Measurements from ENCODE around the gene FLRT3.

FLRT3 gene

DNA sequence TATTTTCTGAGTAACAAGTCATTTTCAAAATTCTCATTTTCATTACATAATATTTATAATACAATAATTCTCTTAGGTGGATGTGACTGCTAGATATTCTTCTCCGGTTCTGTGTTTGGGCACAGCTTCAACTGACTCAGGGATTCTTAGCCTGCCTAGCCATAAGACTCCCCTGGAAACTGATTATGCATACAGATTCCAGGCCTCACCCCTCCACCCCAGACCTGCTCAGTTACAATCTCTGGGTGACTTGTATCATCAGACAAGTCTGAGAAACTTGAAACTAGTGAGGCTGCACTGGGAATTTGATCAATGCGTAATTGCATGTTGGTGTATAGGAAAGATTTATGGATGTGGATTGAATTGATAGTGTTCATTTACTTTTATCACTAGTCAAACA is 25.4 kb downstream of the FLRT3 start:
- Histone ChIP-seq H3K9ac (ENCODE audit: low read depth, low read length) (no peak overlapping the region), H3K36me3 (ENCODE audit: control insufficient read depth, insufficient read depth, low read length) (no peaks in the 10 kb centered on the region)

DNA sequence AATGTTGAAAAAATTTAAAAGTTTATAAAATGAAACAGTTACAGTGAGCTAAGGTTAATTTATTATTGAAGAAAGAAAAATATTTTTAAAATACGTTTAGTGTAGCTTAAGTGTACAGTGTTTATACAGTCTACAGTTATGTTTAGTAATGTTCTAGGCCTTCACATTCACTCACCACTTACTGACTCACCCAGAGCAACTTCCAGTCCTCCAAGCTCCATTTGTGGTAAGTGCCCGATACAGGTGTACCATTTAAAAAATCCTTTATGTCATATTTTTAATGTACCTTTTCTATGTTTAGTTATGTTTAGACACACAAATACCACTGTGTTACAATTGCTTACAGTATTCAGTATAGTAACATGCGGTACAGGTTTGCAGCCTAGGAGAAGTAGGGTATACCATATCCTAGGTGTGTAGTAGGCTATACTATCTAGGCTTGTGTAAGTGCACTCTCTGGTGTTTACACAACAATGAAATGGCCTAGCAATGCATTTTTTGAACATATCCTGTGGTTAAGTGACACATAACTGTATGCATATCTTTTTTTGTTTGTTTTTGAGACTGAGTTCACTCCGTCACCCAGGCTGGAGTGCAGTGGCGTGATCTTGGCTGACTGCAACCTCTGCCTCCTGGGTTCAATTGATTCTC is 26.3 kb downstream of the FLRT3 start:
- Histone ChIP-seq H3K9ac (ENCODE audit: low read depth, low read length) (no peak overlapping the region), H3K9me3 (ENCODE audit: control insufficient read depth, insufficient read depth, low read length) (no peaks in the 10 kb centered on the region), H3K4me3 (ENCODE audit: low read depth, low read length) (no peak overlapping the region), H3K4me1 (ENCODE audit: control insufficient read depth, insufficient read depth, low read length) (no peaks in the 10 kb centered on the region), H3K36me3 (ENCODE audit: control insufficient read depth, insufficient read depth, low read length) (no peaks in the 10 kb centered on the region), H3K27me3 (ENCODE audit: control insufficient read depth, insufficient read depth, low read length) (no peaks in the 10 kb centered on the region)

More for the DNA sequence above, 25.4 kb downstream of the FLRT3 start:
- Histone ChIP-seq H3K4me3 (ENCODE audit: low read depth, low read length) (no peak overlapping the region), H3K4me1 (ENCODE audit: control insufficient read depth, insufficient read depth, low read length) (no peaks in the 10 kb centered on the region), H3K27me3 (ENCODE audit: control insufficient read depth, insufficient read depth, low read length) (no peaks in the 10 kb centered on the region), H3K9me3 (ENCODE audit: control insufficient read depth, insufficient read depth, low read length) (no peaks in the 10 kb centered on the region)

DNA sequence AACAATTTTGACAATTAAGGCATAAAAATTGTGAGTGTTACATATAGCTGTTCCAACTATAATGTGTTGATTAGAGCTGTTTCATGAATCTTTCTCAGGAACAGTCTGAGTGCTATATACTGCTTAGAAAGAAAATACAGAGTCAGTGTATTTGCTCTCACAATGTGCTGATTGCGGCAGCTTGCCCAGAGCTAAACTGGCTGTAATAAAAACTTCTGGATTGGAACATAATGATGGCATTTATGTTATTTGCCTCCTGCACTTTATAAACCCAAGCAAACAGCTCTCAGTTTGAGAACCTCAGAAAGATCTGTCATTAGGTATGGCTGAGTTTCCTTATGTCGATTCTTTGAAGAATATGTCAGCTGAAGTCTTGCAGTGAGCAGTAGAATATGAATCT is 29.5 kb downstream of the FLRT3 start:
- H3K27me3 ChIP-seq (ENCODE audit: control insufficient read depth, insufficient read depth, low read length) = no peaks in the 10 kb centered on the region
- no peaks in the 10 kb centered on the region for H3K4me1 ChIP-seq (ENCODE audit: control insufficient read depth, insufficient read depth, low read length)
- no peak overlapping the region for H3K4me3 ChIP-seq (ENCODE audit: low read depth, low read length)
- H3K36me3 ChIP-seq (ENCODE audit: control insufficient read depth, insufficient read depth, low read length) = no peaks in the 10 kb centered on the region
- no peaks in the 10 kb centered on the region for H3K9me3 ChIP-seq (ENCODE audit: control insufficient read depth, insufficient read depth, low read length)
- H3K9ac ChIP-seq (ENCODE audit: low read depth, low read length) = no peak overlapping the region

DNA sequence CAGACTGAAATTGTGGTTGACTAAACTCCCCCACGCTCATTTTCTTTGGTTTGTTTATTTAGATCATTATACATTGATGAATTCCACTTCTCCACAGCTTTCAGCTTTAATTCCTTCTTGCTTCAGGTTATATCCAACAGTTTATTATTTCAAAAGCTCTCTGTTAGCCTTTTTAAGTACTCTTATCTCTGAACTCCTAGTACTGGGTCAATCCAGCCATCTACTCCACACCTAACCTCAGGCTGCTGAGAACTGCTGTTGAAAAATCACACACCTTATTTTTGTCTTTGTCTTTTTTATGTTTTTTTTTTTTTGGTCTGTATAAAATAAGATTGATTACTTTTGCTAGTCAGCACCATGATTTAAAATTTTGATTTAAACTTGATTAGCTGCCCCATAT is 32.9 kb downstream of the FLRT3 start:
- no peaks in the 10 kb centered on the region for H3K36me3 ChIP-seq (ENCODE audit: control insufficient read depth, insufficient read depth, low read length)

DNA sequence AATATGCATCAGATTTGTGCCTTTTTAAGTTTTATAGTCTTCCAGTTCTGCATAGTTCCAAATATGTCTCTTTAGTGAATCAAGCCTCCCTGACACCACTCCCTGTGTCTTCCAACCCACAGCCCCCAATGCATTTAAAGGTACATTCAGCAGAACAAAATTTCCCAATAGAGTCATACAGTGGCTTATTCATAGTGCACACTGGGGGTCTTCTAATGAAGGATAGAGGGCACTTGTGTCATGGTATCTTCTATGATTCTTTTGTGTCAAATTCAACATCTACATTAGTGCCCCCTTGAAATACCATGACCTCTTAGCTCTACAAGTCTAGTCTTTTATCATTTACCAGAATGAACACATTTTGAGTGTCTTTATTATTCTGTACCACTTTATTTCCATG is 33.8 kb downstream of the FLRT3 start:
- no peaks in the 10 kb centered on the region for H3K27me3 ChIP-seq (ENCODE audit: control insufficient read depth, insufficient read depth, low read length)
- H3K36me3 ChIP-seq (ENCODE audit: control insufficient read depth, insufficient read depth, low read length) = no peaks in the 10 kb centered on the region
- H3K9ac ChIP-seq (ENCODE audit: low read depth, low read length) = no peak overlapping the region
- no peaks in the 10 kb centered on the region for H3K4me1 ChIP-seq (ENCODE audit: control insufficient read depth, insufficient read depth, low read length)
- H3K4me3 ChIP-seq (ENCODE audit: low read depth, low read length) = no peak overlapping the region
- H3K9me3 ChIP-seq (ENCODE audit: control insufficient read depth, insufficient read depth, low read length) = no peaks in the 10 kb centered on the region

More for the DNA sequence above, 32.9 kb downstream of the FLRT3 start:
- Histone ChIP-seq H3K27me3 (ENCODE audit: control insufficient read depth, insufficient read depth, low read length) (no peaks in the 10 kb centered on the region), H3K9me3 (ENCODE audit: control insufficient read depth, insufficient read depth, low read length) (no peaks in the 10 kb centered on the region), H3K9ac (ENCODE audit: low read depth, low read length) (no peak overlapping the region), H3K4me3 (ENCODE audit: low read depth, low read length) (no peak overlapping the region), H3K4me1 (ENCODE audit: control insufficient read depth, insufficient read depth, low read length) (no peaks in the 10 kb centered on the region)

DNA sequence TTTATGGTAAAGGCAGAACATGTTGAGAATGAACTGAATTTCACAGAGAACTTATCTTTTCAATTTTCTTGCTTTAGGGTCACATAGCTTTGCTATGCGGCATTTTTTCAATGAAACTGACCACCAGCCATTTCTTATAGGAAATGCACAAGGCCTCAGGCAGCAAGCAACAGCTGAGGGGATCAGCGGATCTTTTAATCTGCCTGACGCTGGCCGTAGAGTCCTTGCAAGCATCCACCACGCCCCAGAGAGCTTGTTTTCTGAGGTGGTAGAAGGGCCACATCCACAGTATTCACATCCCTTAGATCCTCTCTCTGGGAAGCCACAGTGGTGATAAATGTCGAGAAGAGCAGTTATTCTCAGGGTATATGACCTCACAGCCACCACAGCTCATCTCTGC is 34.3 kb downstream of the FLRT3 start:
- no peaks in the 10 kb centered on the region for H3K4me1 ChIP-seq (ENCODE audit: control insufficient read depth, insufficient read depth, low read length)
- no peaks in the 10 kb centered on the region for H3K27me3 ChIP-seq (ENCODE audit: control insufficient read depth, insufficient read depth, low read length)
- H3K9ac ChIP-seq (ENCODE audit: low read depth, low read length) = no peak overlapping the region
- H3K9me3 ChIP-seq (ENCODE audit: control insufficient read depth, insufficient read depth, low read length) = no peaks in the 10 kb centered on the region
- no peaks in the 10 kb centered on the region for H3K36me3 ChIP-seq (ENCODE audit: control insufficient read depth, insufficient read depth, low read length)
- no peak overlapping the region for H3K4me3 ChIP-seq (ENCODE audit: low read depth, low read length)

DNA sequence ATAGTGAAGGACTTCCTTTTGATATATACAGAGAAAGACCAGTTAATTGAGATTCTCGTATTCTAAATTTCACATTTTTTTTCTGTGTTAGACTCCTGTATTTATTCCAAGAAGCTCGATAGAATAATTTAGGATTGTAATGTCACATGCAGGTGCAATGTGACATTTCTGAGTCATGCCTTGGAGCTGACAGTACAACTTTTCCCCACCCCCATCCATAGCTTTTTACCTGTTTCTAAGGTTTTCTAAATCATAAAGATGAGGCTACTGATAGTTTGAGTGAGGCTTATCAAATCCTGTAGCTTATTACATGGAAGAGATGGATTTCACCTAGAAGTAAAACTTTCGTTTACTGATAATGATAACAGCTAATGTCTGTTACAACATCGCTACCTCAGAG is 37.6 kb downstream of the FLRT3 start:
- Histone ChIP-seq H3K9me3 (ENCODE audit: control insufficient read depth, insufficient read depth, low read length) (no peaks in the 10 kb centered on the region), H3K36me3 (ENCODE audit: control insufficient read depth, insufficient read depth, low read length) (no peaks in the 10 kb centered on the region), H3K4me3 (ENCODE audit: low read depth, low read length) (no peak overlapping the region), H3K4me1 (ENCODE audit: control insufficient read depth, insufficient read depth, low read length) (no peaks in the 10 kb centered on the region), H3K27me3 (ENCODE audit: control insufficient read depth, insufficient read depth, low read length) (no peaks in the 10 kb centered on the region), H3K9ac (ENCODE audit: low read depth, low read length) (no peak overlapping the region)

DNA sequence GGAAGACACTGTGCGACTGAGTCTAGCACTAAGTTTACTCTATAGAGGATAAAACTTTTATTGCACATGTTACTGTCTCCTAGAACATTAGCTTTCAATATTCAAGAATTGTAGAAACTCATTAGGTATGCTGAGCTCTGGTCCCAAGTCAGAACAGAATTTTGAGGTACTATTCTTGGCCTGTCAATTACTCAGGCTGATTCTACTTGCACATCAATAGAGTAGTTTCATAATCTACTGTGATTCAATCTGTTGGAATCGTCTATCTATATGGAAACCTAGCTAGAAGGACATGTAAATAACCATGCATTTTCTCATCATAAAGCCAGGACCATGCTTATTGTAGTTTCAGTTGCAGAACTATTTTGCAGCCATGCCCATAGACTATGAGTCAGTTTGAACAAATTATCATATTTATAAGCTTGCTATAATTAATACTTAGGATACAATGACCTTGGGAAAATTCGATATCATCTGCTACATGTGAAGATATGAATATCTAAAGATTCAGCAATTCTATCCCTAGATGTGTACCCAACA is 41.6 kb downstream of the FLRT3 start:
- no peaks in the 10 kb centered on the region for H3K27me3 ChIP-seq (ENCODE audit: control insufficient read depth, insufficient read depth, low read length)
- no peaks in the 10 kb centered on the region for H3K9me3 ChIP-seq (ENCODE audit: control insufficient read depth, insufficient read depth, low read length)
- H3K36me3 ChIP-seq (ENCODE audit: control insufficient read depth, insufficient read depth, low read length) = no peaks in the 10 kb centered on the region
- H3K4me3 ChIP-seq (ENCODE audit: low read depth, low read length) = no peak overlapping the region
- no peaks in the 10 kb centered on the region for H3K4me1 ChIP-seq (ENCODE audit: control insufficient read depth, insufficient read depth, low read length)
- no peak overlapping the region for H3K9ac ChIP-seq (ENCODE audit: low read depth, low read length)

DNA sequence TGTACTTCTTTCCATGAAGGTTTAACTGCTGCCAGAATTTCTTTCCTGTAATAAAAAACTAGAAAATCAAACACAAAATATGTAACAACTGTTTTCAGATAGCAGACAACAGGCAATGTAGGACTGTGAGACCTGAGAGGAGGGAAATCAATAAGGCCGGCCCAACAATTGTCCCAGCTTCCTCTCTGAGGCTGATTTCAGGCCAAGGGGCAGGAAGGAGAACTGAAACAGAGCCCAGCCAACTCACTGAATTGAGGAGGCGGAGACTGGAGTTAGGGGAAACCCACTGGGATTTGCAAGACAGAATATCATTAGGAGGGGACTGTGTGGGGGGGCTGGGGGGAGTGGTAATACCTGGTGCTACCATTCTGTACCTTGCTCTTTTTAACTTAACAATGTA is 42.2 kb downstream of the FLRT3 start:
- Histone ChIP-seq H3K36me3 (ENCODE audit: control insufficient read depth, insufficient read depth, low read length) (no peaks in the 10 kb centered on the region), H3K9ac (ENCODE audit: low read depth, low read length) (no peak overlapping the region), H3K27me3 (ENCODE audit: control insufficient read depth, insufficient read depth, low read length) (no peaks in the 10 kb centered on the region), H3K9me3 (ENCODE audit: control insufficient read depth, insufficient read depth, low read length) (no peaks in the 10 kb centered on the region), H3K4me3 (ENCODE audit: low read depth, low read length) (no peak overlapping the region), H3K4me1 (ENCODE audit: control insufficient read depth, insufficient read depth, low read length) (no peaks in the 10 kb centered on the region)

DNA sequence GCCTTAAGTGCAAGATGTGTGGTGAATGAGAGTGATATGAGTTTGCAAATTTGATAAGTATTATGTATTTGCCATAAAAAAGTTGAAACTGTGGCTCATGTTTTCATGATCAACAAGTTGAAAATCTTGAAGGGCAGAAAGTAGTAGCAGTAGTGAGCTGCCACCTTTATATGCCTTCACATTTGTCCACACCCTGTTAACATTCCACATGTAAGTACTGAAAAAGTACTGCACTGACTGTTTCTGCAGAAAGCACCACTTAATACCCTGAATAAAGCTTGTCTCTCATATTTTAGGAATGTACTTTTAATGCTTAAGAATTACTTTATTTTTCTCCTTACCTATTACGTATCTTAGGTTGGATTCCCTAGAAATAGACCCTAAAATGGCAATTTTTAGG is 45.9 kb downstream of the FLRT3 start:
- no peaks in the 10 kb centered on the region for H3K4me1 ChIP-seq (ENCODE audit: control insufficient read depth, insufficient read depth, low read length)
- no peak overlapping the region for H3K4me3 ChIP-seq (ENCODE audit: low read depth, low read length)
- no peaks in the 10 kb centered on the region for H3K27me3 ChIP-seq (ENCODE audit: control insufficient read depth, insufficient read depth, low read length)
- H3K9ac ChIP-seq (ENCODE audit: low read depth, low read length) = no peak overlapping the region
- no peaks in the 10 kb centered on the region for H3K9me3 ChIP-seq (ENCODE audit: control insufficient read depth, insufficient read depth, low read length)
- no peaks in the 10 kb centered on the region for H3K36me3 ChIP-seq (ENCODE audit: control insufficient read depth, insufficient read depth, low read length)

DNA sequence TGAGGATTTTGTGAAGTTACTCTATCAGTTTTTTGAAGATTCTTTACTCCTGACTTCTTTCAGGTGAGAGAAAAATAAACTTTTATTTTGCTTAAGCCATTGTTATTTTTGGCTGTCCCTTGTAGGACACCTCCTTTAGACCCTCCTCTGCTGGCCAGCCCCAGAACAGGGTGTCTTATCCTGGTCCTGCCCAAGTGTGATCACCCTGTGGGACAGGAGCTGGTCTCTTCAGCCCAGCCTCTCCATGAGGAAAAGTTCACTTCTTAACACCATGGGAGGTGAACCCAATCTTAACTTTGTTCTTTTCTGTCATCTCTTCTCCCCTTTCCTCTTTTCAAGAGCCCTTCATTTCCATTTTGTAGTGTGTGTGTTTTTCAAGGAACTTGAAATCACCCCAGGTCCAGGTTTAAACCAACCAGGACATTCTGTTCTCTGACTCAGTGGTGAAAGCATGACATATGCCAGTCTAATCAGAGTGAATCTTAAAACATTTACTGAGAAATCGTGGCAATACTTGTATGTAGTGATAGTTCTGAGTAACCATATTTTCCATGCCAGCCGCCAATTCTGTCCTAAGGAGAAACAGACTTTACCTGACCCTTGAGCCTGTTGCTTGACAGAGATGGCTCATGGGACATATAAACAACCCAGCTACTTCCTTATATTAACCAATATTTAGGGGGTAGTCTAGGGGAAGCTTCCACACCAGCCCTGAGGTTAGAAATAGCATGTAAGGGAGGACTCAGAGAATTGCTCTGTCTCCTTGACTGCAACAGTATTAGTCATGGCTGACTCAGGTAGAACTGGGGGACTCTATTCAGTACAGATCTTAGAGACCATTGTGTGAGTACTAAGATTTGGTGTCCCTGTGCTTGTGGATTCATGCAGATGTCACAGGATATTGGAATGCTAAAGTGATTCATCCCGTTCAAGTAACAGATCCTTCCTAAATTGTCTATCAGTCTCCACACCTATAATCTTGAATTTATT is 48.8 kb downstream of the FLRT3 start:
- no peaks in the 10 kb centered on the region for H3K4me1 ChIP-seq (ENCODE audit: control insufficient read depth, insufficient read depth, low read length)
- no peaks in the 10 kb centered on the region for H3K36me3 ChIP-seq (ENCODE audit: control insufficient read depth, insufficient read depth, low read length)
- no peak overlapping the region for H3K9ac ChIP-seq (ENCODE audit: low read depth, low read length)
- H3K27me3 ChIP-seq (ENCODE audit: control insufficient read depth, insufficient read depth, low read length) = no peaks in the 10 kb centered on the region
- H3K9me3 ChIP-seq (ENCODE audit: control insufficient read depth, insufficient read depth, low read length) = no peaks in the 10 kb centered on the region
- H3K4me3 ChIP-seq (ENCODE audit: low read depth, low read length) = no peak overlapping the region

DNA sequence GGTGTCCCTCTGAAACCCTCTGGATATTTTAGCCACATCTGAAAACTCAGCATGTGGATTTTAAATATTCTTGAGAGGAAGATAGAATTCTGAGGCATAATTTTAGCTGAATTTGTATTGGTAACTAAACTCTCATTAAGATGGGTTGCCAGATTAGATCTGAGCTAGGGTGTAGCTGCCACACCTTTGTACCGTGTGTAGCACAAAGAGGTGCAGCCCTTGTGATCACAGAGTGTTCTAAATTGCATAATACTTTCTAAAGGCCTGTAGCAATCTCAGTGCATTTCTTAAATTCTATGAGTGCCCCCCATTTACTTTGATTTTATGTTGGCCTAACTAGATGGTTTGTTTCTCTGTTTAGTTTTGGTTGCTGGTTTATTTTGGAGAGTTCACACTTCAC is 53.0 kb downstream of the FLRT3 start:
- Histone ChIP-seq H3K9ac (ENCODE audit: low read depth, low read length) (no peak overlapping the region), H3K36me3 (ENCODE audit: control insufficient read depth, insufficient read depth, low read length) (no peaks in the 10 kb centered on the region), H3K4me1 (ENCODE audit: control insufficient read depth, insufficient read depth, low read length) (no peaks in the 10 kb centered on the region), H3K9me3 (ENCODE audit: control insufficient read depth, insufficient read depth, low read length) (no peaks in the 10 kb centered on the region), H3K4me3 (ENCODE audit: low read depth, low read length) (no peak overlapping the region), H3K27me3 (ENCODE audit: control insufficient read depth, insufficient read depth, low read length) (no peaks in the 10 kb centered on the region)

All from iPS-15b (cell line).